ENCODE results near the gene NPRL2. TPM values are rescaled to one million over a fixed set of nuclear protein-coding genes. Genes with fewer than 3 reads are reported as not detected.
A peak's percentile ranks its signal among the peaks of the same experiment; 100 is the strongest.

NPRL2 gene
- total and polyA plus RNA-seq, 9 of the 15 experiments (the other 6 are each of a cell fraction or from before 2014, with no cell fraction given), result 17.4 to 40.4 (median 24.4) TPM

DNA sequence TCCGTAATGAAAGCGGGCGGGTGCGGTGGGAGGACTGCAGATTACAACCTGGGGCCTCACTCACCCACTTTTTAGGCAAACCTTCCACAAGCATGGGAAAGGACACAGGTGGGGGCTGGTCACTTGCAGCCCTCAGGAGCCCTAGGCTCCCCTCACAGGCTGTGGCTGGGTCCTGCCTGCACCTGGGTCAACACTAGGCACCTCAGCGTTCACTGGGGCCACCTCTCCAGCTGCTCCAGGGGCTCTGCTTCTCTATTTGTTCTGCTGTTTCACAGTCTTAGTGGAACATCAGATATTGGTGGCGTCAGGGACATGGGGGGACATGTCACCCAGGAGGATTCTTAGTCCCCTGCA is 38.8 kb upstream of the NPRL2 start (continued):
- TF ChIP-seq, protein P1, sequence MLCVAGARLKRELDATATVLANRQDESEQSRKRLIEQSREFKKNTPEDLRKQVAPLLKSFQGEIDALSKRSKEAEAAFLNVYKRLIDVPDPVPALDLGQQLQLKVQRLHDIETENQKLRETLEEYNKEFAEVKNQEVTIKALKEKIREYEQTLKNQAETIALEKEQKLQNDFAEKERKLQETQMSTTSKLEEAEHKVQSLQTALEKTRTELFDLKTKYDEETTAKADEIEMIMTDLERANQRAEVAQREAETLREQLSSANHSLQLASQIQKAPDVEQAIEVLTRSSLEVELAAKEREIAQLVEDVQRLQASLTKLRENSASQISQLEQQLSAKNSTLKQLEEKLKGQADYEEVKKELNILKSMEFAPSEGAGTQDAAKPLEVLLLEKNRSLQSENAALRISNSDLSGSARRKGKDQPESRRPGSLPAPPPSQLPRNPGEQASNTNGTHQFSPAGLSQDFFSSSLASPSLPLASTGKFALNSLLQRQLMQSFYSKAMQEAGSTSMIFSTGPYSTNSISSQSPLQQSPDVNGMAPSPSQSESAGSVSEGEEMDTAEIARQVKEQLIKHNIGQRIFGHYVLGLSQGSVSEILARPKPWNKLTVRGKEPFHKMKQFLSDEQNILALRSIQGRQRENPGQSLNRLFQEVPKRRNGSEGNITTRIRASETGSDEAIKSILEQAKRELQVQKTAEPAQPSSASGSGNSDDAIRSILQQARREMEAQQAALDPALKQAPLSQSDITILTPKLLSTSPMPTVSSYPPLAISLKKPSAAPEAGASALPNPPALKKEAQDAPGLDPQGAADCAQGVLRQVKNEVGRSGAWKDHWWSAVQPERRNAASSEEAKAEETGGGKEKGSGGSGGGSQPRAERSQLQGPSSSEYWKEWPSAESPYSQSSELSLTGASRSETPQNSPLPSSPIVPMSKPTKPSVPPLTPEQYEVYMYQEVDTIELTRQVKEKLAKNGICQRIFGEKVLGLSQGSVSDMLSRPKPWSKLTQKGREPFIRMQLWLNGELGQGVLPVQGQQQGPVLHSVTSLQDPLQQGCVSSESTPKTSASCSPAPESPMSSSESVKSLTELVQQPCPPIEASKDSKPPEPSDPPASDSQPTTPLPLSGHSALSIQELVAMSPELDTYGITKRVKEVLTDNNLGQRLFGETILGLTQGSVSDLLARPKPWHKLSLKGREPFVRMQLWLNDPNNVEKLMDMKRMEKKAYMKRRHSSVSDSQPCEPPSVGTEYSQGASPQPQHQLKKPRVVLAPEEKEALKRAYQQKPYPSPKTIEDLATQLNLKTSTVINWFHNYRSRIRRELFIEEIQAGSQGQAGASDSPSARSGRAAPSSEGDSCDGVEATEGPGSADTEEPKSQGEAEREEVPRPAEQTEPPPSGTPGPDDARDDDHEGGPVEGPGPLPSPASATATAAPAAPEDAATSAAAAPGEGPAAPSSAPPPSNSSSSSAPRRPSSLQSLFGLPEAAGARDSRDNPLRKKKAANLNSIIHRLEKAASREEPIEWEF (CRISPR knock-in tag; IDR thresholded peaks at IDR 0.05), result no peak
- no peak for TF ChIP-seq PPARD (CRISPR knock-in tag; IDR thresholded peaks at IDR 0.05)

DNA sequence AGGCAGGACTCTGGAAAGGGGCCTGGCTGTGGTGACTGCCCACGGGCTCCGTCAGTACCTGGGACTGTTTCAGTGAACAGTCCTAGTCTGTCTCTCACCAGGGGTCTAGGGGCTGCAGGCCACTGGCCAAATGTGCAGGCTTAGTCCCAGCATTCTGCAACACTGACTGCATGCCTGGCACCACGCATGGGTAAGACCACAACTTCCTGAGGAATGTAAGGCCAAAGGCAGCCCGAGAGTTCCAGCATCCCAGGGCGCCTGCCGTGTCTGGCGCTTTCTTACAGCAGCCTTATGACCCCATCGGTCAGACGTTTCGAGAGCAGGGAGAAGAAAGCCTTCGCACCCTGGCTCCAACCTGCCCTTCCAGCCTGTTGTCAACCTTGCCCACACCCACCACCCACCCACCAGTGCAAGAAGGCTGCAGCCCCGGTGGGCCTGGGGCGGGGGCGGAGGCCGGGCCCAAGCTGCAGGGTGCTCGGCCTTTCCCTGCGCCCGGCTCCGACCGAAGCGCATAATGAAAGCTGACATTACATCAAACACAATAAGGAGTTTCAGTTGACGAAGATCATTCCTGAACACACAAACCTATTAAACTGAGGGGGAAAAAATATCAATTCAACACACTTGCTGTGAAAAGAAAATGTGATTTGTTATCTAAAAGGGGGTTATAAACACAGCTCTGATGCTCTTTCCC is 38.3 kb upstream of the NPRL2 start:
- no peak overlapping the region for H3K27ac ChIP-seq (ENCODE audit: extremely low read depth, low read depth, low read length)
- no peaks in the 10 kb centered on the region for H3K9me1 ChIP-seq (ENCODE audit: control insufficient read depth, insufficient read depth, low read length)
- ATAC-seq, result no peak
- no TSS peak for BruUV-seq (replicated peaks)
- H3K4me3 ChIP-seq, result no peak overlapping the region
- H3K4me1 ChIP-seq (replicated peaks in 1 of 2; ENCODE audit: control insufficient read depth in 2 of 2, insufficient read depth in 2 of 2, low read length in 2 of 2), result peaks cover 4 to 40% of the 10 kb centered on the region in 2 experiments; a peak in 2 of 5 replicates
- no peaks in the 10 kb centered on the region for H3K36me3 ChIP-seq (ENCODE audit: control insufficient read depth, insufficient read depth, low read length)
- H3K4me2 ChIP-seq (ENCODE audit: insufficient read depth, low read length), result no peak overlapping the region
- no peak for FAIRE-seq
- H4K20me1 ChIP-seq (replicated peaks; ENCODE audit: control insufficient read depth, insufficient read depth, low read length), result no peaks in the 10 kb centered on the region
- CTCF ChIA-PET (ENCODE audit: low intra/inter-chr PET ratio), result interaction anchor here (1.6 kb wide), 1 partner anchor 13 kb away, joined by 4 read pairs; no protein-coding TSS in a partner anchor
- in situ Hi-C loops (cut with MboI), result no loop called here
- 47% methylated on average over 15 of the region's 22 CpGs for WGBS (ENCODE audit: insufficient coverage, low coverage, missing lambda C conversion rate)
- H3K79me2 ChIP-seq (ENCODE audit: control insufficient read depth, insufficient read depth, low read length), result no peaks in the 10 kb centered on the region
- no peak overlapping the region for H3K9ac ChIP-seq (ENCODE audit: insufficient read depth in 1 of 2, low read depth in 2 of 2, low read length in 2 of 2)
- intact Hi-C loops (cut with micrococcal nuclease), result no loop called here
- H3K9me3 ChIP-seq (replicated peaks; ENCODE audit: control insufficient read depth, insufficient read depth, low read depth, low read length), result no peaks in the 10 kb centered on the region
- no peak for DNase-seq (ENCODE audit: extremely low read depth in 1 of 4, low spot score in 3 of 4)
- peaks cover 0 to 34% of the 10 kb centered on the region in 2 experiments; a peak in 4 of 5 replicates for H3K27me3 ChIP-seq (ENCODE audit: control insufficient read depth in 2 of 2, insufficient read depth in 2 of 2, low read length in 2 of 2)
- H2AFZ ChIP-seq (ENCODE audit: low read depth, low read length), result no peak overlapping the region
- TF ChIP-seq HOXB6 (CRISPR knock-in tag; IDR thresholded peaks at IDR 0.05; ENCODE audit: borderline replicate concordance) (no peak), STAT5B (CRISPR knock-in tag; IDR thresholded peaks at IDR 0.05) (no peak), NRF1 (conservative IDR thresholded peaks at IDR 0.05 in 1 of 2, IDR thresholded peaks at IDR 0.05 in 1 of 2) (0 out of 4 replicates have a peak, but pooled peaks of 1 of the 2 experiments have one; percentile 2), PCBP2 (IDR thresholded peaks at IDR 0.05; ENCODE audit: low read depth, low read length, poor library complexity, severe bottlenecking) (no peak)
- TF ChIP-seq, protein P2, sequence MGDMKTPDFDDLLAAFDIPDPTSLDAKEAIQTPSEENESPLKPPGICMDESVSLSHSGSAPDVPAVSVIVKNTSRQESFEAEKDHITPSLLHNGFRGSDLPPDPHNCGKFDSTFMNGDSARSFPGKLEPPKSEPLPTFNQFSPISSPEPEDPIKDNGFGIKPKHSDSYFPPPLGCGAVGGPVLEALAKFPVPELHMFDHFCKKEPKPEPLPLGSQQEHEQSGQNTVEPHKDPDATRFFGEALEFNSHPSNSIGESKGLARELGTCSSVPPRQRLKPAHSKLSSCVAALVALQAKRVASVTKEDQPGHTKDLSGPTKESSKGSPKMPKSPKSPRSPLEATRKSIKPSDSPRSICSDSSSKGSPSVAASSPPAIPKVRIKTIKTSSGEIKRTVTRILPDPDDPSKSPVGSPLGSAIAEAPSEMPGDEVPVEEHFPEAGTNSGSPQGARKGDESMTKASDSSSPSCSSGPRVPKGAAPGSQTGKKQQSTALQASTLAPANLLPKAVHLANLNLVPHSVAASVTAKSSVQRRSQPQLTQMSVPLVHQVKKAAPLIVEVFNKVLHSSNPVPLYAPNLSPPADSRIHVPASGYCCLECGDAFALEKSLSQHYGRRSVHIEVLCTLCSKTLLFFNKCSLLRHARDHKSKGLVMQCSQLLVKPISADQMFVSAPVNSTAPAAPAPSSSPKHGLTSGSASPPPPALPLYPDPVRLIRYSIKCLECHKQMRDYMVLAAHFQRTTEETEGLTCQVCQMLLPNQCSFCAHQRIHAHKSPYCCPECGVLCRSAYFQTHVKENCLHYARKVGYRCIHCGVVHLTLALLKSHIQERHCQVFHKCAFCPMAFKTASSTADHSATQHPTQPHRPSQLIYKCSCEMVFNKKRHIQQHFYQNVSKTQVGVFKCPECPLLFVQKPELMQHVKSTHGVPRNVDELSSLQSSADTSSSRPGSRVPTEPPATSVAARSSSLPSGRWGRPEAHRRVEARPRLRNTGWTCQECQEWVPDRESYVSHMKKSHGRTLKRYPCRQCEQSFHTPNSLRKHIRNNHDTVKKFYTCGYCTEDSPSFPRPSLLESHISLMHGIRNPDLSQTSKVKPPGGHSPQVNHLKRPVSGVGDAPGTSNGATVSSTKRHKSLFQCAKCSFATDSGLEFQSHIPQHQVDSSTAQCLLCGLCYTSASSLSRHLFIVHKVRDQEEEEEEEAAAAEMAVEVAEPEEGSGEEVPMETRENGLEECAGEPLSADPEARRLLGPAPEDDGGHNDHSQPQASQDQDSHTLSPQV (IDR thresholded peaks at IDR 0.05), result no peak
- POLR2A ChIA-PET, result no interaction called here

Data from K562 (cell line).